CD4-positive, alpha-beta T cell (primary cell): ENCODE measurements around the gene DECR2. TPM values are rescaled to one million over a fixed set of nuclear protein-coding genes. Genes with fewer than 3 reads are reported as not detected.
"Not testable (repeated sequence)": the region's sequence is repeated elsewhere in the genome, so short reads cannot be mapped to it uniquely, and the experiment has no call there.

ENCODE experiments used
- ATAC-seq: fragments of 200-7000 bp; cut with Tn5 transposase; one replicate; pipeline ENCODE4 v1.10.0; 2022; ENCODE audit warnings: mild to moderate bottlenecking; ENCODE audit not compliant: poor library complexity
- CTCF ChIA-PET: fragments of 350-600 bp; sonication (Branson Sonifier 250); formaldehyde crosslinking; loops from one replicate; lab custom pipeline; 2021; ENCODE audit warnings: antibody characterized with exemption, inconsistent platforms; lab: Charles Lee
- POLR2A ChIA-PET: fragments of 350-600 bp; sonication (Branson Sonifier 250); formaldehyde crosslinking; loops from one replicate; lab custom pipeline; 2021; ENCODE audit warnings: antibody characterized with exemption, inconsistent platforms; lab: Charles Lee
- DNase-seq, 14 experiments: peaks; one replicate each; pipeline ENCODE4 v3.0.0-alpha.2; 2013 to 2020; ENCODE audit warnings: mixed read lengths in 2 of 14
- H3K27ac ChIP-seq, 2 donors: one replicate each; pipeline versions ENCODE4 v1.5.1 to v1.7.0; 2013; ENCODE audit warnings: low read length in 2 of 2, low read depth in 1 of 2, mild to moderate bottlenecking in 1 of 2
- H3K27me3 ChIP-seq, 2 experiments: 1 replicate in 1 of 2; 2 replicates in 1 of 2; pipeline versions ENCODE4 v1.6.1 to v1.7.0; 2013; ENCODE audit warnings: low read length in 2 of 2, control low read depth in 1 of 2, mild to moderate bottlenecking in 1 of 2, moderate library complexity in 1 of 2; ENCODE audit not compliant: insufficient read depth in 2 of 2, control insufficient read depth in 1 of 2
- H3K36me3 ChIP-seq: one replicate; pipeline ENCODE4 v1.6.1; 2013; ENCODE audit warnings: low read length, control low read depth; ENCODE audit not compliant: insufficient read depth
- H3K4me1 ChIP-seq: one replicate; pipeline ENCODE4 v1.6.1; 2013; ENCODE audit warnings: low read length, control low read depth; ENCODE audit not compliant: insufficient read depth
- H3K4me3 ChIP-seq: one replicate; pipeline ENCODE4 v1.5.1; 2013; ENCODE audit warnings: mild to moderate bottlenecking, low read length, moderate library complexity
- H3K9me3 ChIP-seq, 2 experiments: 1 replicate in 1 of 2; 2 replicates in 1 of 2; pipeline versions ENCODE4 v1.6.1 to v1.7.0; 2013; ENCODE audit warnings: low read length in 2 of 2, mild to moderate bottlenecking in 2 of 2, control low read depth in 1 of 2, moderate library complexity in 1 of 2; ENCODE audit not compliant: control insufficient read depth in 1 of 2, insufficient read depth in 1 of 2
- H3K27ac Mint-ChIP-seq: one replicate; pipeline ENCODE4 v1.8.0; 2020; ENCODE audit warnings: mixed read lengths
- H3K27me3 Mint-ChIP-seq: one replicate; pipeline ENCODE4 v1.8.0; 2021; ENCODE audit warnings: mixed read lengths
- H3K36me3 Mint-ChIP-seq: one replicate; pipeline ENCODE4 v1.8.0; 2021; ENCODE audit warnings: low read depth, mixed read lengths
- H3K4me1 Mint-ChIP-seq: one replicate; pipeline ENCODE4 v1.8.0; 2021; ENCODE audit warnings: low read depth, mixed read lengths
- H3K4me3 Mint-ChIP-seq: one replicate; pipeline ENCODE4 v1.8.0; 2020; ENCODE audit warnings: mild to moderate bottlenecking, mixed read lengths
- H3K9me3 Mint-ChIP-seq: one replicate; pipeline ENCODE4 v1.8.0; 2020; ENCODE audit warnings: mixed read lengths
- intact Hi-C, 2 experiments: fragments of 100-400 bp; cut with DNase I in 1 of 2; cut with micrococcal nuclease in 1 of 2; formaldehyde crosslinking; loops; one replicate each; pipeline versions ENCODE4 v1.15.1 to v1.9.0; 2023 to 2025; cut with DNase I, micrococcal nuclease
- total RNA-seq, 174 experiments: library from RNA in 2 of 174; stranded (reverse) in 2 of 174; gene quantifications; one replicate each; pipeline ENCODE4 v1.2.3 and lab custom pipeline; 2021 to 2026
- TF ChIP-seq, protein P1 (sequence below): fragments of 200-600 bp; IDR thresholded peaks from one replicate; pipeline ENCODE4 v1.8.0; 2022; ENCODE audit warnings: antibody characterized with exemption, mild to moderate bottlenecking

DECR2 gene
- total RNA-seq, 2 experiments from 2014 or later = 5.7 to 7.0 TPM

DNA sequence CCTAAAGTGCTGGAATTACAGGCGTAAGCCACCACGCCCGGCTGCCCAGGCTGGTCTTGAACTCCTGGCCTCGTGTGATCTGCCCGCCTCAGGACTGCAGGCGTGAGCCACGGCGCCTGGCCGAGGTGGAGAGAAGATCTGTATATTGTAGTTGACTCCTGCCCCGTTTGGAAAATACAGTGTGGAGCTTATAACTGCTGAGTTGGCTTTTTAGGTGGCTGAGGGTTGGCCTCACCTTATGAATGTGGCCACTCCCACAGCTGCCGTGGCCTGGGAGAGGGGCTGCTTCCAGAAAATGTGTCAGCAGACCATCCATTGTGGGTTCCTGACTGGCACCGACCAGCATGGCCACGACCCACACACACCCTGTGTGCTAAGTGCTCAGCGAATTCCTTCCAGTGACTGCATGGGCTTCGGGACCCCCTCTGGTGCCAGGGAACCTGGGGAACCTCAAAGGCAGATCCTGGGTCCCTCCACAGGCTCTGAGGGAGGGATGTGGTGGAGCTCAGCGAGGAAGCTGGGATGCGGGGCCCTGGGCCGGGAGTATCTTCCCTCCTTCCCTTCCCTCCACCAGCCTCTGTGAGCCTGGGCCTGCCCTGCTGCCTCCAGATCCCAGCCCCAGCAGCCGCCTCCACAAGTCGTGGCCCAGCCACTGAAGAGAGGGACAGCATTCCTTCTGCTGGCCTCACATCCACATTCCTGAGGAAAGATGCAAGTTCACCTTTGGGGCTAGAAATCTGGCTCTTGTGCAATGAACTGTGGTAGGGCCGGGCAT is 12.9 kb downstream of the DECR2 start:
- TF ChIP-seq, protein P1, sequence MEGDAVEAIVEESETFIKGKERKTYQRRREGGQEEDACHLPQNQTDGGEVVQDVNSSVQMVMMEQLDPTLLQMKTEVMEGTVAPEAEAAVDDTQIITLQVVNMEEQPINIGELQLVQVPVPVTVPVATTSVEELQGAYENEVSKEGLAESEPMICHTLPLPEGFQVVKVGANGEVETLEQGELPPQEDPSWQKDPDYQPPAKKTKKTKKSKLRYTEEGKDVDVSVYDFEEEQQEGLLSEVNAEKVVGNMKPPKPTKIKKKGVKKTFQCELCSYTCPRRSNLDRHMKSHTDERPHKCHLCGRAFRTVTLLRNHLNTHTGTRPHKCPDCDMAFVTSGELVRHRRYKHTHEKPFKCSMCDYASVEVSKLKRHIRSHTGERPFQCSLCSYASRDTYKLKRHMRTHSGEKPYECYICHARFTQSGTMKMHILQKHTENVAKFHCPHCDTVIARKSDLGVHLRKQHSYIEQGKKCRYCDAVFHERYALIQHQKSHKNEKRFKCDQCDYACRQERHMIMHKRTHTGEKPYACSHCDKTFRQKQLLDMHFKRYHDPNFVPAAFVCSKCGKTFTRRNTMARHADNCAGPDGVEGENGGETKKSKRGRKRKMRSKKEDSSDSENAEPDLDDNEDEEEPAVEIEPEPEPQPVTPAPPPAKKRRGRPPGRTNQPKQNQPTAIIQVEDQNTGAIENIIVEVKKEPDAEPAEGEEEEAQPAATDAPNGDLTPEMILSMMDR = no peak
- no peaks in the 10 kb centered on the region for H3K36me3 Mint-ChIP-seq
- POLR2A ChIA-PET = no interaction called here
- no peak overlapping the region for H3K4me3 ChIP-seq
- no peaks in the 10 kb centered on the region for H3K9me3 Mint-ChIP-seq
- no peaks in the 10 kb centered on the region for H3K9me3 ChIP-seq
- CTCF ChIA-PET = no interaction called here
- DNase-seq (no peak), ATAC-seq (no peak)
- H3K4me3 Mint-ChIP-seq = no peak overlapping the region
- H3K4me1 ChIP-seq = no peaks in the 10 kb centered on the region
- H3K27me3 Mint-ChIP-seq = no peaks in the 10 kb centered on the region
- no peaks in the 10 kb centered on the region for H3K27me3 ChIP-seq
- intact Hi-C loops = no loop called here
- no peak overlapping the region for H3K27ac Mint-ChIP-seq
- no peaks in the 10 kb centered on the region for H3K36me3 ChIP-seq
- no peaks in the 10 kb centered on the region for H3K4me1 Mint-ChIP-seq
- H3K27ac ChIP-seq = no peak overlapping the region

DNA sequence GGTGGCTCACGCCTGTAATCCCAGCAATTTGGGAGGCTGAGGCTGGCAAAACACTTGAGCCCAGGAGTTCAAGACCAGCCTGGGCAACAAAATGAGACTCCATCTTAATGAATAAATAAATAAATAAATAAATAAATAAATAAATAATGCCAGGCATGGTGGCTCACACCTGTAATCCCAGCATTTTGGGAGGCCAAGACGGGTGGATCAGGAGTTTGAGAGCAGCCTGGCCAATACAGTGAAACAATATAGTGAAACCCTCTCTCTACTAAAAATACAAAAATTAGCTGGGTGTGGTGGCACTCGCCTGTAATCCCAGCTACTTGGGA is 13.4 kb downstream of the DECR2 start:
- intact Hi-C loops, H3K4me1 Mint-ChIP-seq, H3K27me3 Mint-ChIP-seq, H3K27ac ChIP-seq, H3K4me1 ChIP-seq, H3K27me3 ChIP-seq, CTCF ChIA-PET, H3K9me3 Mint-ChIP-seq, H3K4me3 ChIP-seq, DNase-seq, POLR2A ChIA-PET, H3K36me3 Mint-ChIP-seq, H3K4me3 Mint-ChIP-seq, H3K9me3 ChIP-seq, ATAC-seq, H3K27ac Mint-ChIP-seq, H3K36me3 ChIP-seq: not testable (repeated sequence)

DNA sequence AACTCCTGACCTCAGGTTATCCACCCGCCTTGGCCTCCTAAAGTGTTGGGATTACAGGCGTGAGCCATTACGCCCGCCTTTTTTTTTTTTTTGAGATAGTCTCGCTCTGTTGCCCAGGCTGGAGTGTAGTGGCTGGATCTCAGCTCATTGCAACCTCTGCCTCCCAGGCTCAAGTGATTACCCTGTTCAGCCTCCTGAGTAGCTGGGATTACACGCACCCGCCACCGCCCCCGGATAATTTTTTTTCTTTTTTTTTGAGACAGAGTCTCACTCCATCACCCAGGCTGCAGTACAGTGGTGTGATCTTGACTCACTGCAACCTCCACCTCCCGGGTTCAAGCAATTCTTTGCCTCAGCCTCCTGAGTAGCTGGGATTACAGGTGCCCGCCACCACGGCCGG is 20.5 kb downstream of the DECR2 start:
- H3K4me1 ChIP-seq = peaks cover 25% of the 10 kb centered on the region
- ATAC-seq, H3K4me3 Mint-ChIP-seq, H3K27ac Mint-ChIP-seq, H3K27ac ChIP-seq, H3K27me3 ChIP-seq, intact Hi-C loops, H3K36me3 Mint-ChIP-seq, H3K27me3 Mint-ChIP-seq, H3K9me3 Mint-ChIP-seq, DNase-seq, CTCF ChIA-PET, H3K36me3 ChIP-seq, H3K4me3 ChIP-seq, H3K9me3 ChIP-seq: not testable (repeated sequence)
- POLR2A ChIA-PET = interaction anchor here (0.6 kb wide), 1 partner anchor 42 kb away, joined by 3 read pairs; no protein-coding TSS in a partner anchor
- peaks cover 19% of the 10 kb centered on the region for H3K4me1 Mint-ChIP-seq

DNA sequence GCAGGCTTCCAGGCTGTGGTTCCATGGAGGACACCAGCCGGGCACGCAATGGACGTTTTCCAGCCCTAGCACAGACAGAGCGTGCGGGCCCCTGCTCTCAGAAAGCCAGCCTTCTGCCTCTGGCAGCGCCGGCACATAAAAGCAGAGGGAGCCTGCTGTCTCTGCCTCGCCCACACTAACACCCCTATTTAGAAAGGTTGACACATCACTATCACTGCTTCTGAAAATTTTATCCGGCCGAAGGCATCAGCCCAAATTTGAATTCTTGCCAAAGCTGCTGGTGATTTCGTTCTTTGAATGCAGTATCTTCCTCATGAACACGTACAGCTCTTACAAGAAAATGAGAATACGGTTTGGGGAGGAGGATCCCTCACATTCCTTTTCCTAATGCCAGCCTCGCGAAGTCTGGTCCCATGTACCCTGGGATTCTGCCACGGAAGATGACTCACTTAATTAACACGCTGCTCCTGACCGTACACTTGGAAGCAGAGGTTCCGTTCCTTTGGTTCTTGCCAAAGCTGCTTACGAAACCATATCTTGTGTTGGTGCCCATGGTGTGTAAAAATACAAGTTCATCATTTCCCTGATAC is 22.4 kb downstream of the DECR2 start:
- no peaks in the 10 kb centered on the region for H3K36me3 ChIP-seq
- Mint-ChIP-seq H3K9me3 (no peaks in the 10 kb centered on the region), H3K27ac (peak overlapping the region; percentile 93), H3K4me3 (peak overlapping the region; percentile 87), H3K36me3 (peaks cover 15% of the 10 kb centered on the region), H3K4me1 (peaks cover 38% of the 10 kb centered on the region), H3K27me3 (no peaks in the 10 kb centered on the region)
- peak overlapping the region; percentile 72 for H3K4me3 ChIP-seq
- H3K27ac ChIP-seq = no peak overlapping the region
- H3K4me1 ChIP-seq = peaks cover 34% of the 10 kb centered on the region
- H3K9me3 ChIP-seq = no peaks in the 10 kb centered on the region
- ChIA-PET POLR2A (interaction anchor here (2.2 kb wide), 1 partner anchor 42 kb away, joined by 16 read pairs; the partner anchor contains the start of gene PGAP6), CTCF (interaction anchor here (0.7 kb wide), 1 partner anchor 23 kb away, joined by 3 read pairs; the partner anchor contains the start of gene DECR2)
- ATAC-seq = no peak
- intact Hi-C loops = loop anchor here (1.0 to 2.0 kb wide), 3 partner anchors 21 to 71 kb away; partner anchors contain the start of genes AXIN1 (in 1 of the 2) and DECR2 (in 1 of the 2)
- TF ChIP-seq, protein P1 = no peak
- DNase-seq = no peak
- H3K27me3 ChIP-seq = no peaks in the 10 kb centered on the region
